ENCODE results near the gene IMPG2. TPM values are rescaled to one million over a fixed set of nuclear protein-coding genes. Genes with fewer than 3 reads are reported as not detected.

IMPG2 gene
- total and polyA plus RNA-seq, 2 experiments from 2014 or later: 0.12 to 0.33 TPM

GRCh38 chr3:101181801-101182200 is 138.6 kb downstream of the IMPG2 start:
- TF ChIP-seq CTCF (IDR thresholded peaks at IDR 0.05; ENCODE audit: low read depth, low read length): no peak
- Histone ChIP-seq H3K36me3 (no peaks in the 10 kb centered on the region), H3K27me3 (no peaks in the 10 kb centered on the region), H3K9me3 (ENCODE audit: low read depth) (no peaks in the 10 kb centered on the region), H3K4me3 (no peak overlapping the region), H3K27ac (no peak overlapping the region), H3K4me1 (ENCODE audit: low read depth) (no peaks in the 10 kb centered on the region)
- no peak for DNase-seq (ENCODE audit: low read depth in 1 of 2, low spot score in 1 of 2)

GRCh38 chr3:101179637-101180036 is 140.7 kb downstream of the IMPG2 start:
- H3K4me1 ChIP-seq (ENCODE audit: low read depth): no peaks in the 10 kb centered on the region
- no peak overlapping the region for H3K27ac ChIP-seq
- DNase-seq (ENCODE audit: low read depth in 1 of 2, low spot score in 1 of 2): peak in 1 of 2 donors; percentile 58
- no peaks in the 10 kb centered on the region for H3K9me3 ChIP-seq (ENCODE audit: low read depth)
- H3K27me3 ChIP-seq: no peaks in the 10 kb centered on the region
- H3K36me3 ChIP-seq: no peaks in the 10 kb centered on the region
- H3K4me3 ChIP-seq: no peak overlapping the region
- no peak for TF ChIP-seq CTCF (IDR thresholded peaks at IDR 0.05; ENCODE audit: low read depth, low read length)

GRCh38 chr3:101177577-101177976 is 142.8 kb downstream of the IMPG2 start:
- no peaks in the 10 kb centered on the region for H3K4me1 ChIP-seq (ENCODE audit: low read depth)
- no peak overlapping the region for H3K27ac ChIP-seq
- DNase-seq (ENCODE audit: low read depth in 1 of 2, low spot score in 1 of 2): no peak
- no peaks in the 10 kb centered on the region for H3K36me3 ChIP-seq
- no peaks in the 10 kb centered on the region for H3K27me3 ChIP-seq
- H3K9me3 ChIP-seq (ENCODE audit: low read depth): no peaks in the 10 kb centered on the region
- no peak overlapping the region for H3K4me3 ChIP-seq
- no peak for TF ChIP-seq CTCF (IDR thresholded peaks at IDR 0.05; ENCODE audit: low read depth, low read length)

Other genes with a start within 250 kb of the IMPG2 start
- gene SENP7, start 192.6 kb upstream of the IMPG2 start, total RNA-seq: 12.2 and 18.9 TPM in 2 replicates
- gene SENP7, start 192.6 kb upstream of the IMPG2 start, polyA plus RNA-seq: 8.2 and 12.7 TPM in 2 replicates
- 20.8 and 23.1 TPM in 2 replicates for gene TRMT10C, start 241.3 kb upstream of the IMPG2 start, total RNA-seq
- gene TRMT10C, start 241.3 kb upstream of the IMPG2 start, polyA plus RNA-seq: 40.1 and 40.6 TPM in 2 replicates

All from cardiac muscle cell (in vitro differentiated cells and primary cell).